H1 (cell line): ENCODE measurements around the gene GABRP. TPM values are rescaled to one million over a fixed set of nuclear protein-coding genes. Genes with fewer than 3 reads are reported as not detected.

ENCODE experiments used
- EGR1 ChIP-seq: IDR thresholded peaks from 2 replicates; pipeline ENCODE4 v1.6.1; 2011; ENCODE audit warnings: low read depth, low read length, borderline replicate concordance
- RAD21 ChIP-seq, 2 experiments: IDR thresholded peaks in 1 of 2; conservative IDR thresholded peaks in 1 of 2; 2 replicates each; pipeline ENCODE4 v1.6.1; 2011; ENCODE audit warnings: low read depth in 2 of 2, low read length in 2 of 2, improper control_type of control experiment in 1 of 2, inconsistent platforms in 1 of 2, mild to moderate bottlenecking in 1 of 2, moderate library complexity in 1 of 2
- SP1 ChIP-seq: IDR thresholded peaks from 2 replicates; pipeline ENCODE4 v1.6.1; 2011; ENCODE audit warnings: low read depth, low read length
- TBP ChIP-seq: IDR thresholded peaks from 2 replicates; pipeline ENCODE4 v1.6.1; 2011; ENCODE audit warnings: low read depth, low read length, improper control_type of control experiment
- ZNF274 ChIP-seq: IDR thresholded peaks from 2 replicates; pipeline ENCODE4 v1.7.0; 2012; ENCODE audit warnings: low read length, borderline replicate concordance; ENCODE audit errors: extremely low read depth
- polyA plus RNA-seq, 7 experiments: library from polyadenylated mRNA; depleted of rRNA in 3 of 7; stranded (reverse) in 5 of 7; unstranded in 2 of 7; fragments of >200 nt in 5 of 7; fragments of 200-250 nt in 2 of 7; gene quantifications; 1 replicate in 5 of 7; 2 replicates in 1 of 7; 4 replicates in 1 of 7; pipeline versions ENCODE4 v1.2.1 to v1.2.3, GENCODE V29; 2011 to 2013; ENCODE audit warnings: missing spikeins in 2 of 7, mixed read lengths in 2 of 7
- total RNA-seq: library from RNA; stranded (reverse); fragmentation: NEBNext Ultra II Directional; extraction: Animal tissue kit (Norgen Biotek cat#: 25700); gene quantifications from 2 replicates; pipeline ENCODE4 v1.2.1, GENCODE V29; 2021

GABRP gene
- total and polyA plus RNA-seq, 2 of the 8 experiments (the other 6 are each of a cell fraction or from before 2014, with no cell fraction given) = 3.7 to 4.0 TPM

DNA sequence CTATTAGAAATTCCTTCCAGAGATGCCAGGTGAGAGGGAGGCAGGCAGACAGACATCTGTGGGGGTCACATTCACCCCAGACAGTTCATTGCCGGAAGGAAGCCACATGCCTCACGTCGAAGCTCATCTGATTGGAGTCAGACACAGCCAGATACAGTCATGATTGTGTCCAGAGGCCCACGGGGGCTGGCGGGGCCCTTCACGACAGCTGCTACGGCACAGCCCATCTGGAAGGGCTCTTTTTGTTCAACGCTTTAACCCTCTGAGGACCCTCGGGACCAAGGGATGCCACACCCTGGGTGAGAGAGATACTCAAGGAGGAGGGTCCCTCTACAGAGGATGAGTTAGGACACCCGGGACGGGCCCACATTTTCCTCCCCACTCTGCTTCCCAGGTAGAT is 31.9 kb upstream of the GABRP start (continued):
- TF ChIP-seq ZNF274 (no peak), EGR1 (no peak), RAD21 (IDR thresholded peaks at IDR 0.05 in 1 of 2, conservative IDR thresholded peaks at IDR 0.05 in 1 of 2; ENCODE audit: low read depth in 2 of 2, low read length in 2 of 2) (no peak), SP1 (no peak), TBP (no peak)
